Measurements from ENCODE around the gene MYH14.

Gene MYH14

DNA sequence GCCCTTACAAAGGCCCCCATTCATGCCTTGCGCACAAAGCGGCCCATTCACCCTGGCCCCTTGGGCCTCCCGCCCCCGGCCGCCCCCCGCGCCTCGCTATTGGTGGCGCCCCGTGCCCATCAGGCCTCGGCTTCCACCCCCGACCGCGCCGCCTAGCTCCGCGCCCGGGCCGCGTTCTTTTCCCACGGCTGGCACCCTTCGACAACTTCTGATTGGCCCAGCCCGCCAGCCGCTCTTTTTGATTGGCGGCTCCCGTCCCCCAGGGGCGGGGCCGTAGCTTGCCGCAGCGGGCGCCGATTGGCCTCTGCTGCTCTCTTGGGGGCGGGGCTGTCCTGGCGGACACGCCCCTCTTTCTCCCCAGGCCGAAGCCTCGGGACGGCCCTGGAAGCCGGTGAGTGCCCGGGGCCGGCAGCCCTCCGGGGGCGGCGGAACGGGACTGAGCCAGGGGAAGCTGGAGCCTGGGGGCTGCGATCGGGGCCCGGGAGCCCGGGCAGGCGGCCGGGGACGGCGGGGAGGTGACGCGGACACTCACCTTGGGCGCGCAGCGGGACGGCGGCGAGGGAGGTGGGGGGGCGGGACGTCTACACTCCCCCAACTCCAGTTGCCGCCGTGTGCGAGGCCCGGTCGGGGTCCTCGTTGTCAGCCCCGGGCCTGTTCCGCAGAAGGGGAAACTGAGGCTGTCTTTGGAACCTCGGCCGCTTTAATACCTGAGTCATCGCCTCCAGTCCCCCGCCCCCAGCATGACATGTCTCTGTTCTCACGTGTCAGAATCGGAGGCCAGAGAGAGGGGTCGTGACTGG lies at the start of gene MYH14:
Gene MYH14, plus strand, starts transcription at position 342 of the 800 bp plus-strand sequence. CDS start 6,744 bp downstream, outside the sequence.
- no peak for DNase-seq
- Mint-ChIP-seq H3K27ac (no peak within 1 kb of the TSS), H3K36me3 (no peaks in the 10 kb centered on the region), H3K27me3 (peaks cover 66% of the 10 kb centered on the region), H3K4me3 (no peak within 1 kb of the TSS), H3K9me3 (no peaks in the 10 kb centered on the region), H3K4me1 (no peaks in the 10 kb centered on the region)
- CTCF ChIA-PET: no interaction called here

DNA sequence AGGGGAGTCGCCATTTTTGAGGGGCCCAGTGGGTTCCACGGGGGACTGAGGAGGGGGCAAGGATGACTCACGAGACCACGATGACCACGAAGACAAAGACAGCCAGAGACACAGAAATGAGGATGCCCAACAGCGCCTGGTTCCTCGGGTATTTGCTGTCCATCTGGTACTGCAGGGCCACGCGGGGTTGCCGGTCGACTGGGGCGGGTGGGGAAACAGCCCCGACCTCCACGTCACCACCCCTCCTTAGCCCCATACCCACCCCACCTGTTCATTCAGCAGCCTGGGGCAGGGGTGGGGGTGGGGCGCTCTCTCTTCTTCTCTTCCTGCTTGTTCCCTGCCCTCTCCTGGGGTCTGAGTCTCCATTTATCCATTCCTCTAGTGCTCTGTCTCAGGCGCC lies 48.9 kb upstream of the MYH14 start:
- CTCF ChIA-PET: no interaction called here
- Mint-ChIP-seq H3K36me3 (no peaks in the 10 kb centered on the region), H3K27me3 (peaks cover 9% of the 10 kb centered on the region), H3K27ac (no peak overlapping the region), H3K4me1 (no peaks in the 10 kb centered on the region), H3K4me3 (no peak overlapping the region), H3K9me3 (peaks cover 3% of the 10 kb centered on the region)
- DNase-seq: no peak

GRCh38 chr19:50155520-50156109 lies 47.8 kb upstream of the MYH14 start:
- H3K4me3 Mint-ChIP-seq: no peak overlapping the region
- H3K4me1 Mint-ChIP-seq: no peaks in the 10 kb centered on the region
- H3K36me3 Mint-ChIP-seq: no peaks in the 10 kb centered on the region
- peaks cover 10% of the 10 kb centered on the region for H3K27me3 Mint-ChIP-seq
- peaks cover 3% of the 10 kb centered on the region for H3K9me3 Mint-ChIP-seq
- no peak overlapping the region for H3K27ac Mint-ChIP-seq
- no peak for DNase-seq
- CTCF ChIA-PET: no interaction called here

DNA sequence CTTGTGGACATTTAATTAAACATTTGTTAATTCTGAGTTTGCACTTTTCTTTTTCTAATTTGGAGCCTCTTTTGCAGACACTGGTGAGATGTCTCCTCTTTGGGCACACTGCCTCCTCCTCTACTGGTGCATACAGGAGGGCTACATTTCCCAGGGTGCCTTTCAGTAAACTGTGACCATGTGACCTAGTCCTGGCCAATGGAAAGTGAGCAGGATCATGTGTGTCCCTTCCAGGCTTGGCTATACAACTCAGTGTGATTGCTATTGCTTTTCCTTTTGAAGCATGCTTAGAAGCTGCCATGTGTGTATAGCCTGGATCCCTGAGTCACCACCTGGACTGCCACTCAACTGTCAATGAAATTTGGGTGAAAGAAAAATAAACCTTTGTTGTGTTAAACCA lies 44.8 kb upstream of the MYH14 start:
- H3K36me3 Mint-ChIP-seq: no peaks in the 10 kb centered on the region
- no peak overlapping the region for H3K27ac Mint-ChIP-seq
- H3K4me3 Mint-ChIP-seq: no peak overlapping the region
- DNase-seq: no peak
- peaks cover 16% of the 10 kb centered on the region for H3K27me3 Mint-ChIP-seq
- peaks cover 3% of the 10 kb centered on the region for H3K9me3 Mint-ChIP-seq
- H3K4me1 Mint-ChIP-seq: no peaks in the 10 kb centered on the region
- CTCF ChIA-PET: no interaction called here

GRCh38 chr19:50159078-50159477 lies 44.3 kb upstream of the MYH14 start:
- Mint-ChIP-seq H3K36me3 (no peaks in the 10 kb centered on the region), H3K4me3 (no peak overlapping the region), H3K9me3 (peaks cover 3% of the 10 kb centered on the region), H3K27ac (no peak overlapping the region), H3K4me1 (no peaks in the 10 kb centered on the region), H3K27me3 (peaks cover 15% of the 10 kb centered on the region)
- CTCF ChIA-PET: no interaction called here
- no peak for DNase-seq

DNA sequence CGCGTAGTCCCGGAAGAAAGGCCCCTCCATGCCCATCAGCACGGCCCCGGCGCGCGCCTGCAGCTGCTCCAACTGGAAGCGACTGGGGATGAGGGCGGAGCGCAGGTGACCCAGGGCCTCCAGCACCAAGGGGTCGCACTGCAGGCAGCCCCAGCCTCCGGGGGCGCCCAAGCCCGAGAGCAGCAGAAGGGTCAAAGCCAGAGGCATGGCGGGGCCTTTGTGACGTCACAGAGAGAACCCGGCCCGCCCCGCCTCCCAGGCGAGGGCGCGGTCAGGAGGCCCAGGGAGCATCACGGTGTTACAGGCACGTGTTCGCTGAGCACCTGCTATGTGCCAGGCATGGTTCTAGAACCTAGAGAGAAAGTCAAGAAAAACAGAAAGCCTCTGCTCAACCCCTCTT lies 40.4 kb upstream of the MYH14 start, which contains the start of gene IZUMO2:
Gene IZUMO2, minus strand, starts transcription at position 294 of the 400 bp plus-strand sequence. Its CDS starts 87 bp downstream, at position 207.
- Mint-ChIP-seq H3K4me1 (no peaks in the 10 kb centered on the region), H3K4me3 (no peak within 1 kb of the TSS), H3K27me3 (peaks cover 11% of the 10 kb centered on the region), H3K9me3 (no peaks in the 10 kb centered on the region), H3K36me3 (no peaks in the 10 kb centered on the region), H3K27ac (no peak within 1 kb of the TSS)
- CTCF ChIA-PET: no interaction called here
- no peak for DNase-seq

GRCh38 chr19:50167314-50167721 lies 36.1 kb upstream of the MYH14 start:
- Mint-ChIP-seq H3K36me3 (no peaks in the 10 kb centered on the region), H3K4me1 (no peaks in the 10 kb centered on the region), H3K9me3 (no peaks in the 10 kb centered on the region), H3K4me3 (no peak overlapping the region), H3K27me3 (peaks cover 6% of the 10 kb centered on the region), H3K27ac (no peak overlapping the region)
- CTCF ChIA-PET: no interaction called here
- no peak for DNase-seq

DNA sequence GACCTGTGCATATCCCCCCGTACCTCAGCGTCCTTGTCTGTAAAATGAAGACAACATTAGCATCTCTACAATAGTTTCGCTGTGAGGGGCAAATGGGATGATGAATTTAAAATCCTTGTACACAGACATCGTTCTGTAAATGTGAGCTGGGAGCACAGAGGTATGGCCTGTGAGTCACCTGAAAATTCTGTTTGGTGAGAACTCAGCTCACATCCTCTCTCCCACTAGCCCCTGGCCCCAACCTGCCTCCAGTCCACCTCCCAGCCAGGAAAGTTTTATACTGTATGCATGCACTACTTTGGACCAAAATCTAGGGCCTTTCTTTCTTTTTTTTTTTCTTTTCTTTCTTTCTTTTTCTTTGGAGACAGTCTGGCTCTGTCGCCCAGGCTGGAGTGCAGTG lies 31.7 kb upstream of the MYH14 start:
- peaks cover 2% of the 10 kb centered on the region for H3K9me3 Mint-ChIP-seq
- CTCF ChIA-PET: interaction anchor here (0.7 kb wide), 1 partner anchor 924 kb away, joined by 3 read pairs; no protein-coding TSS in a partner anchor
- no peaks in the 10 kb centered on the region for H3K27me3 Mint-ChIP-seq
- no peaks in the 10 kb centered on the region for H3K36me3 Mint-ChIP-seq
- H3K27ac Mint-ChIP-seq: no peak overlapping the region
- no peak for DNase-seq
- H3K4me1 Mint-ChIP-seq: peaks cover 2% of the 10 kb centered on the region
- H3K4me3 Mint-ChIP-seq: no peak overlapping the region

DNA sequence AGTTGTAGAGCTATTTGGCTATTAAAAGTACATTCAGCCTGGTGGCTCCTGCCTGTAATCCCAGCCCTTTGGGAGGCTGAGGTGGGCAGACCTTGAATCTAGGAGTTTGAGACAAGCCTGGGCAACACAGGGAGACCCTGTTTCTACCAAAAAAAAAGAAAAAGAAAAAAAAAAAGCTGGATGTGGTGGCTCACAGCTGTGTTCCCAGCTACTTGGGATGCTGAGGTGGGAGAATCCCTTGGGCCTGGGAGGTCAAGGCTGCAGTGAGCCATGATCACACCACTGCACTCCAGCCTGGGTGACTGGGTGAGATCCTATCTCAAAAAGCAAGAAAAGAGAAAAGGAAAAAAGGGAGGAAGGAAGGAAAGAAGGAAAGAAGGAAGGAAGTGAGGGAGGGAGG lies 30.7 kb upstream of the MYH14 start:
- H3K4me1 Mint-ChIP-seq: peaks cover 2% of the 10 kb centered on the region
- H3K9me3 Mint-ChIP-seq: peaks cover 2% of the 10 kb centered on the region
- H3K27ac Mint-ChIP-seq: no peak overlapping the region
- no peaks in the 10 kb centered on the region for H3K36me3 Mint-ChIP-seq
- DNase-seq: no peak
- CTCF ChIA-PET: interaction anchor here (0.6 kb wide), 1 partner anchor 11 kb away, joined by 3 read pairs; no protein-coding TSS in a partner anchor
- H3K27me3 Mint-ChIP-seq: no peaks in the 10 kb centered on the region
- no peak overlapping the region for H3K4me3 Mint-ChIP-seq

GRCh38 chr19:50173127-50173526 lies 30.3 kb upstream of the MYH14 start:
- Mint-ChIP-seq H3K27me3 (no peaks in the 10 kb centered on the region), H3K9me3 (peaks cover 2% of the 10 kb centered on the region), H3K4me3 (no peak overlapping the region), H3K36me3 (no peaks in the 10 kb centered on the region), H3K4me1 (peaks cover 2% of the 10 kb centered on the region), H3K27ac (no peak overlapping the region)
- CTCF ChIA-PET: no interaction called here
- DNase-seq: peak; percentile 37

DNA sequence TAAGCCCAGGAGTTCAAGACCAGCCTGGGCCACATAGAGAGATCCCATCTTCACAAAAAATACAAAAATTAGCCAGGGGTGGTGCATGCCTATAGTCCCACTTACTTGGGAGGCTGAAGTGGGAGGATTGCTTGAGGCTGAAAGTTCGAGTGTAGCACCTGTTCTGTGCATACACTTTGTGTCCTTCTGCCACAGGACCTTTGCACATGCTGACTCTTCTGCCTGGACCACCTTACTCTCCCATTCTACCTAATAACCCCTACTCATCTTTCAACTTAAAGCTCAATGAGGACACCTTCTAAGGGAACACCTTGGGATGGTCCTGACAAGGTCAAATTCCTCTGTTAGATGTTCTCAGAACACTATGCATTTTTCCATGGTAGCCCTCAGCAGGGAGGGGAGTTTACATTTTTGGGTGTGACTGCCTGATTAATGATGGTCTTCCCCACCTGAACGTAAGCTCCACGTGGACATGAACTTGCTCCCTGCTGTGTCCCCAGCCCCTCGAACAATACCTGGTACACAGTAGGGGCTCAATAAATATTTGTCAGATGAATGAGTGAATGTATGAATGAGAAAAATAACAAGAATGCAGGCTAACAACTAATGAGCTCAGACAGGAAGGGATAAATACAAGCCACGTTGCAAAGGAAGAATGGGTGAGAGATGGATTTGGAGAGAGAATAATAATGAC lies 29.2 kb upstream of the MYH14 start:
- H3K4me3 Mint-ChIP-seq: no peak overlapping the region
- H3K4me1 Mint-ChIP-seq: peaks cover 2% of the 10 kb centered on the region
- no peaks in the 10 kb centered on the region for H3K36me3 Mint-ChIP-seq
- H3K9me3 Mint-ChIP-seq: peaks cover 4% of the 10 kb centered on the region
- DNase-seq: no peak
- no peaks in the 10 kb centered on the region for H3K27me3 Mint-ChIP-seq
- H3K27ac Mint-ChIP-seq: no peak overlapping the region
- CTCF ChIA-PET: no interaction called here

GRCh38 chr19:50175924-50176323 lies 27.5 kb upstream of the MYH14 start:
- Mint-ChIP-seq H3K36me3 (no peaks in the 10 kb centered on the region), H3K9me3 (peaks cover 4% of the 10 kb centered on the region), H3K4me3 (no peak overlapping the region), H3K4me1 (peaks cover 2% of the 10 kb centered on the region), H3K27me3 (peaks cover 4% of the 10 kb centered on the region), H3K27ac (no peak overlapping the region)
- CTCF ChIA-PET: no interaction called here
- DNase-seq: no peak

DNA sequence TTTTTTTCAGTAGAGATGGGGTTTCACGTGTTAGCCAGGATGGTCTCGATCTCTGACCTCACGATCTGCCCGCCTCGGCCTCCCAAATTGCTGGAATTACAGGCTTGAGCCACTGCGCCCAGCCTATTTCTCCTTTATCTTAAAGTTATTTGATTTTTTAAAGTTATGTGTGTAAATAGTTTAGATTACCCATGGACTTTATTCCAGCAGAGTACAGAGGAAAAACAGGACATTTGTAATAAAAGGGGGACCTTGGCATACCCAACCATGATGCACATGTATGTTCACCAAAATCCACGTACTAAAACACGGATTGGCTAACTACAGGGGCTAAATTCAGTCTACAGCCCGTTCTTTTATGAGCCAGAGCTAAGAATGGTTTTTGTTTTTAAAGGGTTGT lies 26.6 kb upstream of the MYH14 start:
- Mint-ChIP-seq H3K4me1 (peaks cover 2% of the 10 kb centered on the region), H3K27ac (no peak overlapping the region), H3K27me3 (peaks cover 4% of the 10 kb centered on the region), H3K9me3 (peaks cover 4% of the 10 kb centered on the region), H3K36me3 (no peaks in the 10 kb centered on the region), H3K4me3 (no peak overlapping the region)
- CTCF ChIA-PET: no interaction called here
- DNase-seq: no peak

DNA sequence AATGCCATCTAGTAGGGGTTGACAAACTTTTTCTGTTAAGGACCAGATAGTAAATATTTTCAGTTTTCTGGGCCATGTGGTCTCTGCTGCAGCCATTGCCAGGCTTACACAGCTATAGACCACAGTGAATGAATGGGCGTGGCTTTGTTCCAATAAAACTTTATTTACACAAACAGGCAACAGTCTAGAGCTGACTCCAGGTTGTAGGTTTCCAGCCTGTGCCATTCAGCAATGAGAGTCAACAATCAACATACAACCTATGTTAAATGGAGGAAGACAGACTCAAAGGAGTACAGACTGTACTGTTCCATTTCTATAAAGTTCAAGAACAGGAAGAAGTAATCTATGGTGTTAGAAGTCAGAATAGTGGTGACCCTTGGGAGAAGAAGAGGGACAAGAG lies 25.1 kb upstream of the MYH14 start:
- H3K4me1 Mint-ChIP-seq: no peaks in the 10 kb centered on the region
- no peak overlapping the region for H3K4me3 Mint-ChIP-seq
- no peaks in the 10 kb centered on the region for H3K36me3 Mint-ChIP-seq
- CTCF ChIA-PET: no interaction called here
- peaks cover 4% of the 10 kb centered on the region for H3K9me3 Mint-ChIP-seq
- H3K27me3 Mint-ChIP-seq: peaks cover 4% of the 10 kb centered on the region
- no peak for DNase-seq
- no peak overlapping the region for H3K27ac Mint-ChIP-seq

Data from activated naive CD4-positive, alpha-beta T cell treated with anti-CD3 and anti-CD28 coated beads, Interleukin-2, amount 10 ng/mL, durations not matched to agents 7 days and 5 days (primary cell).